WTC11 (cell line): ENCODE measurements around the gene AHRR.

ENCODE experiments used
- CBFB ChIP-seq: sonication (generic); formaldehyde crosslinking; IDR thresholded peaks from 2 replicates; pipeline ENCODE4 v1.8.1; 2022; ENCODE audit warnings: mild to moderate bottlenecking, low read depth, missing genetic modification reagents
- CREB1 ChIP-seq: sonication (generic); formaldehyde crosslinking; IDR thresholded peaks from 2 replicates; pipeline ENCODE4 v1.8.0; 2023; ENCODE audit warnings: mild to moderate bottlenecking, missing genetic modification reagents
- CREM ChIP-seq: sonication (generic); formaldehyde crosslinking; IDR thresholded peaks from 2 replicates; pipeline ENCODE4 v1.8.1; 2022; ENCODE audit warnings: mild to moderate bottlenecking, missing genetic modification reagents, moderate library complexity
- ESRRA ChIP-seq: sonication (generic); formaldehyde crosslinking; IDR thresholded peaks from 2 replicates; pipeline ENCODE4 v1.8.1; 2022; ENCODE audit warnings: mild to moderate bottlenecking, missing genetic modification reagents, borderline replicate concordance
- NR3C1 ChIP-seq: sonication (generic); formaldehyde crosslinking; conservative IDR thresholded peaks from 2 replicates; pipeline ENCODE4 v1.8.1; 2023; ENCODE audit warnings: low read depth, mild to moderate bottlenecking, missing genetic modification reagents
- PRDM15 ChIP-seq: sonication (generic); formaldehyde crosslinking; IDR thresholded peaks from 2 replicates; pipeline ENCODE4 v1.8.0; 2022; ENCODE audit warnings: missing genetic modification reagents
- TEAD4 ChIP-seq: sonication (generic); formaldehyde crosslinking; IDR thresholded peaks from 2 replicates; pipeline ENCODE4 v1.8.0; 2022; ENCODE audit warnings: mild to moderate bottlenecking, missing genetic modification reagents
- ZNF232 ChIP-seq: sonication (generic); formaldehyde crosslinking; IDR thresholded peaks from 2 replicates; pipeline ENCODE4 v1.8.0; 2022; ENCODE audit warnings: mild to moderate bottlenecking, missing genetic modification reagents
- TF ChIP-seq, protein P1 (sequence below): fragments of 200-600 bp; IDR thresholded peaks from 2 replicates; pipeline ENCODE4 v1.8.0; 2022; ENCODE audit warnings: antibody characterized with exemption
- TF ChIP-seq, protein P2 (sequence below): sonication (generic); formaldehyde crosslinking; IDR thresholded peaks from 2 replicates; pipeline ENCODE4 v1.8.0; 2022; ENCODE audit warnings: mild to moderate bottlenecking, missing genetic modification reagents
- TF ChIP-seq, protein P3 (sequence below): sonication (generic); formaldehyde crosslinking; IDR thresholded peaks from 2 replicates; pipeline ENCODE4 v1.8.1; 2023; ENCODE audit warnings: mild to moderate bottlenecking, missing genetic modification reagents
- TF ChIP-seq, protein P4 (sequence below): sonication (generic); formaldehyde crosslinking; IDR thresholded peaks from 2 replicates; pipeline ENCODE4 v1.8.1; 2023; ENCODE audit warnings: mild to moderate bottlenecking, missing genetic modification reagents, borderline replicate concordance

DNA sequence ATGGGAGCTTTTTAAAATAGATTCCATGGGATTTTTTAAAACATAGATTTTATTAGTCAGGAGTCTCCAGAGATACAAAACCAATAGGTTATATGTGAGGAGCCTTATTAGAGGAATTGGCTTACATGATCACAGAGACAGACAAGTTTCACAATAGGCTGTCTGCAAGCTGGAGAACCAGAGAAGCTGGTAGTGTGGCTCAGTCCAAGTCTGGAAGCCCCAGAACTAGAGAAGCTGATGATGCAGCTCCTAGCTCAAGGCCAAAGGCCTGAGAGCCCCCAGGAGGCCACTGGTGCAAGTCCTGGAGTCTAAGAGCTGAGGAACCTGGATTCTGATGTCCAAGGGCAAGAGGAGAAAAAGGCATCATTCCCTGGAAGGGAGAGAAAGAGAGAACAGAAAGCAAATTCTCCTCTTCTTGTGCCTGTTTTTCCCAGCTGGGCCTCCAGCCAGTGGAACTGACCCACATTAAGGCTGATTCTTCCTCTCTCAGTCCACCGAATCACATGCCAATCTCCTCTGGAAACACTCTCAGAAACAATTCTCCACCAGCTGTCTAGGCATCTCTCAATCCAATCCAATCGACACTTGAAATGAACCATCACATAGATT lies 59.3 kb downstream of the AHRR start:
- TF ChIP-seq, protein P1, sequence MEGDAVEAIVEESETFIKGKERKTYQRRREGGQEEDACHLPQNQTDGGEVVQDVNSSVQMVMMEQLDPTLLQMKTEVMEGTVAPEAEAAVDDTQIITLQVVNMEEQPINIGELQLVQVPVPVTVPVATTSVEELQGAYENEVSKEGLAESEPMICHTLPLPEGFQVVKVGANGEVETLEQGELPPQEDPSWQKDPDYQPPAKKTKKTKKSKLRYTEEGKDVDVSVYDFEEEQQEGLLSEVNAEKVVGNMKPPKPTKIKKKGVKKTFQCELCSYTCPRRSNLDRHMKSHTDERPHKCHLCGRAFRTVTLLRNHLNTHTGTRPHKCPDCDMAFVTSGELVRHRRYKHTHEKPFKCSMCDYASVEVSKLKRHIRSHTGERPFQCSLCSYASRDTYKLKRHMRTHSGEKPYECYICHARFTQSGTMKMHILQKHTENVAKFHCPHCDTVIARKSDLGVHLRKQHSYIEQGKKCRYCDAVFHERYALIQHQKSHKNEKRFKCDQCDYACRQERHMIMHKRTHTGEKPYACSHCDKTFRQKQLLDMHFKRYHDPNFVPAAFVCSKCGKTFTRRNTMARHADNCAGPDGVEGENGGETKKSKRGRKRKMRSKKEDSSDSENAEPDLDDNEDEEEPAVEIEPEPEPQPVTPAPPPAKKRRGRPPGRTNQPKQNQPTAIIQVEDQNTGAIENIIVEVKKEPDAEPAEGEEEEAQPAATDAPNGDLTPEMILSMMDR = no peak
- TF ChIP-seq ESRRA = no peak
- no peak for TF ChIP-seq CREM
- TF ChIP-seq ZNF232 (CRISPR knock-in tag) = no peak
- no peak for TF ChIP-seq CREB1
- TF ChIP-seq, protein P2, sequence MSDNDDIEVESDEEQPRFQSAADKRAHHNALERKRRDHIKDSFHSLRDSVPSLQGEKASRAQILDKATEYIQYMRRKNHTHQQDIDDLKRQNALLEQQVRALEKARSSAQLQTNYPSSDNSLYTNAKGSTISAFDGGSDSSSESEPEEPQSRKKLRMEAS (CRISPR knock-in tag) = no peak
- TF ChIP-seq CBFB (CRISPR knock-in tag) = no peak
- TF ChIP-seq, protein P3, sequence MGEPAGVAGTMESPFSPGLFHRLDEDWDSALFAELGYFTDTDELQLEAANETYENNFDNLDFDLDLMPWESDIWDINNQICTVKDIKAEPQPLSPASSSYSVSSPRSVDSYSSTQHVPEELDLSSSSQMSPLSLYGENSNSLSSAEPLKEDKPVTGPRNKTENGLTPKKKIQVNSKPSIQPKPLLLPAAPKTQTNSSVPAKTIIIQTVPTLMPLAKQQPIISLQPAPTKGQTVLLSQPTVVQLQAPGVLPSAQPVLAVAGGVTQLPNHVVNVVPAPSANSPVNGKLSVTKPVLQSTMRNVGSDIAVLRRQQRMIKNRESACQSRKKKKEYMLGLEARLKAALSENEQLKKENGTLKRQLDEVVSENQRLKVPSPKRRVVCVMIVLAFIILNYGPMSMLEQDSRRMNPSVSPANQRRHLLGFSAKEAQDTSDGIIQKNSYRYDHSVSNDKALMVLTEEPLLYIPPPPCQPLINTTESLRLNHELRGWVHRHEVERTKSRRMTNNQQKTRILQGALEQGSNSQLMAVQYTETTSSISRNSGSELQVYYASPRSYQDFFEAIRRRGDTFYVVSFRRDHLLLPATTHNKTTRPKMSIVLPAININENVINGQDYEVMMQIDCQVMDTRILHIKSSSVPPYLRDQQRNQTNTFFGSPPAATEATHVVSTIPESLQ (CRISPR knock-in tag) = no peak
- no peak for TF ChIP-seq PRDM15 (CRISPR knock-in tag)
- TF ChIP-seq, protein P4, sequence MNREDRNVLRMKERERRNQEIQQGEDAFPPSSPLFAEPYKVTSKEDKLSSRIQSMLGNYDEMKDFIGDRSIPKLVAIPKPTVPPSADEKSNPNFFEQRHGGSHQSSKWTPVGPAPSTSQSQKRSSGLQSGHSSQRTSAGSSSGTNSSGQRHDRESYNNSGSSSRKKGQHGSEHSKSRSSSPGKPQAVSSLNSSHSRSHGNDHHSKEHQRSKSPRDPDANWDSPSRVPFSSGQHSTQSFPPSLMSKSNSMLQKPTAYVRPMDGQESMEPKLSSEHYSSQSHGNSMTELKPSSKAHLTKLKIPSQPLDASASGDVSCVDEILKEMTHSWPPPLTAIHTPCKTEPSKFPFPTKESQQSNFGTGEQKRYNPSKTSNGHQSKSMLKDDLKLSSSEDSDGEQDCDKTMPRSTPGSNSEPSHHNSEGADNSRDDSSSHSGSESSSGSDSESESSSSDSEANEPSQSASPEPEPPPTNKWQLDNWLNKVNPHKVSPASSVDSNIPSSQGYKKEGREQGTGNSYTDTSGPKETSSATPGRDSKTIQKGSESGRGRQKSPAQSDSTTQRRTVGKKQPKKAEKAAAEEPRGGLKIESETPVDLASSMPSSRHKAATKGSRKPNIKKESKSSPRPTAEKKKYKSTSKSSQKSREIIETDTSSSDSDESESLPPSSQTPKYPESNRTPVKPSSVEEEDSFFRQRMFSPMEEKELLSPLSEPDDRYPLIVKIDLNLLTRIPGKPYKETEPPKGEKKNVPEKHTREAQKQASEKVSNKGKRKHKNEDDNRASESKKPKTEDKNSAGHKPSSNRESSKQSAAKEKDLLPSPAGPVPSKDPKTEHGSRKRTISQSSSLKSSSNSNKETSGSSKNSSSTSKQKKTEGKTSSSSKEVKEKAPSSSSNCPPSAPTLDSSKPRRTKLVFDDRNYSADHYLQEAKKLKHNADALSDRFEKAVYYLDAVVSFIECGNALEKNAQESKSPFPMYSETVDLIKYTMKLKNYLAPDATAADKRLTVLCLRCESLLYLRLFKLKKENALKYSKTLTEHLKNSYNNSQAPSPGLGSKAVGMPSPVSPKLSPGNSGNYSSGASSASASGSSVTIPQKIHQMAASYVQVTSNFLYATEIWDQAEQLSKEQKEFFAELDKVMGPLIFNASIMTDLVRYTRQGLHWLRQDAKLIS (CRISPR knock-in tag) = no peak
- TF ChIP-seq TEAD4 = no peak
- no peak for TF ChIP-seq NR3C1 (CRISPR knock-in tag)
